22Rv1 (cell line): Measurements from ENCODE around the gene HOXC4.

Experiments
- H3K27ac ChIP-seq: fragments of 450-650 bp; 2 replicates; pipeline ENCODE4 v1.5.1; 2017
- ZFX ChIP-seq: fragments of 450-650 bp; IDR thresholded peaks from 2 replicates; pipeline ENCODE4 v1.6.1; 2017; ENCODE audit warnings: antibody characterized with exemption, borderline replicate concordance
- TF ChIP-seq, protein P1 (sequence below): fragments of 450-650 bp; IDR thresholded peaks from 2 replicates; pipeline ENCODE4 v1.5.1; 2017; ENCODE audit warnings: mild to moderate bottlenecking

HOXC4 gene

DNA sequence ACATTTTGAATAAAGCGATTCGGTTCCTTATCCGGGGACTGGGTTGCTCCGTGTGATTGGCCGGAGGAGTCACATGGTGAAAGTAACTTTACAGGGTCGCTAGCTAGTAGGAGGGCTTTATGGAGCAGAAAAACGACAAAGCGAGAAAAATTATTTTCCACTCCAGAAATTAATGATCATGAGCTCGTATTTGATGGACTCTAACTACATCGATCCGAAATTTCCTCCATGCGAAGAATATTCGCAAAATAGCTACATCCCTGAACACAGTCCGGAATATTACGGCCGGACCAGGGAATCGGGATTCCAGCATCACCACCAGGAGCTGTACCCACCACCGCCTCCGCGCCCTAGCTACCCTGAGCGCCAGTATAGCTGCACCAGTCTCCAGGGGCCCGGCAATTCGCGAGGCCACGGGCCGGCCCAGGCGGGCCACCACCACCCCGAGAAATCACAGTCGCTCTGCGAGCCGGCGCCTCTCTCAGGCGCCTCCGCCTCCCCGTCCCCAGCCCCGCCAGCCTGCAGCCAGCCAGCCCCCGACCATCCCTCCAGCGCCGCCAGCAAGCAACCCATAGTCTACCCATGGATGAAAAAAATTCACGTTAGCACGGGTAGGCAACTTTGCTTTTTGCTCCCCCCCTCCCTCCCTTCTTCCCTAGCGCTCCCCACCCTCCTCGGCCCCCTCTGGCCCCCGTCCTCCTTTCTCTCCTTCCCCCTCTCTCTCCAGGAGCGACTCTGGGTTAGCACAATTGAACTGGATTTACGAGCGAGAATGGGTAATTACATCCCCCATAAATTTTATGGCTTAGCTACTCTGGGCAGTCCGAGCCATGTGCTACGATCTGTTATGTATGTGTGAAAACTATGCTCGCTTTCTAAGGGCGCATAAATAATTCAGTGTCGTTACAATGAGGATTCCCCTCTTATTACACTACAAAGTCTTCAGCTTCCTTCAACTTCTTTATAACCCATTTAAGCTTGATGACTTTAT lies at the start of gene HOXC4:
TSS of gene HOXC4 (plus strand) at position 85 of the 991 bp plus-strand sequence. CDS start at position 173, 88 bp downstream.
- no peak within 1 kb of the TSS for H3K27ac ChIP-seq
- no peak for TF ChIP-seq ZFX
- TF ChIP-seq, protein P1, sequence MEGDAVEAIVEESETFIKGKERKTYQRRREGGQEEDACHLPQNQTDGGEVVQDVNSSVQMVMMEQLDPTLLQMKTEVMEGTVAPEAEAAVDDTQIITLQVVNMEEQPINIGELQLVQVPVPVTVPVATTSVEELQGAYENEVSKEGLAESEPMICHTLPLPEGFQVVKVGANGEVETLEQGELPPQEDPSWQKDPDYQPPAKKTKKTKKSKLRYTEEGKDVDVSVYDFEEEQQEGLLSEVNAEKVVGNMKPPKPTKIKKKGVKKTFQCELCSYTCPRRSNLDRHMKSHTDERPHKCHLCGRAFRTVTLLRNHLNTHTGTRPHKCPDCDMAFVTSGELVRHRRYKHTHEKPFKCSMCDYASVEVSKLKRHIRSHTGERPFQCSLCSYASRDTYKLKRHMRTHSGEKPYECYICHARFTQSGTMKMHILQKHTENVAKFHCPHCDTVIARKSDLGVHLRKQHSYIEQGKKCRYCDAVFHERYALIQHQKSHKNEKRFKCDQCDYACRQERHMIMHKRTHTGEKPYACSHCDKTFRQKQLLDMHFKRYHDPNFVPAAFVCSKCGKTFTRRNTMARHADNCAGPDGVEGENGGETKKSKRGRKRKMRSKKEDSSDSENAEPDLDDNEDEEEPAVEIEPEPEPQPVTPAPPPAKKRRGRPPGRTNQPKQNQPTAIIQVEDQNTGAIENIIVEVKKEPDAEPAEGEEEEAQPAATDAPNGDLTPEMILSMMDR, result no peak

DNA sequence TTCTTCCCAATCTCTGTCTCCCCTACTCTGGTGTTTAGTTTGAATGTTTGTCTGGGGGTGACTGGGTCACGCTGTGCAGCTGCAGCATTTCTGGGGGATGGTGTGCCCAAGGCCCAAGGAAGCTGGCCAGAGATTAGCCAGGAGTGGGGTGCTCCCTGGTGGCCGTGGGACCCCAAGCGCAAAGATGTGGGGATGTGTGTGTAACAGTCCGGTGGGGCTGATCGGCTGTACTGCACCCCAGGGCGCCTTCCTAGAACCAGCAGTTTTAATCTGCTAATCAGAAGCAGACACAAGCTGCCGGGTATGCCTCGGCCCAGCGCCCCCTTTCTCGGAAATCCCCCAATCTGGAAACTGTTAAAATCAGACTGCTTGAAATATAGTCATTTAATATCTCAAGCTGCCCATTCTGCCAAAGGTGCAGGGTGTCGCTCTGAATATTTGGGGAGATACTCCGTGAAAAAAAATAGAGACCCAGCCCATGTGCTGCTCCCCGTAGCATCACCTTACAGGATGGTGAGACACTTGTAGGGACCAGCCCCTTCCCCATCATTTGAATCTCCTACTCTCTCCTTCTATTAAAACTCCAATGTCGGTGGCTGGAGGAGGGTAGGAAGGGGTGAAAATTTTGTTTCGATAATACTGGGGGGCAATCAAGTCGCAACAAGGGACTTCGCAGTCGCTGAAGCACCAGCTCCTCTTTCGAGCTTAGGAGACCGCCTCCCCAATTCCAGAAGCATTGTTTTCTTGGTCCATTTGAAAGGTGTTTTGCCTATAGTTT lies 49.4 kb upstream of the HOXC4 start:
- H3K27ac ChIP-seq, result peak overlapping the region; percentile 22; the same call in 1 of the 2 replicates
- TF ChIP-seq ZFX, result no peak
- TF ChIP-seq, protein P1, result no peak

DNA sequence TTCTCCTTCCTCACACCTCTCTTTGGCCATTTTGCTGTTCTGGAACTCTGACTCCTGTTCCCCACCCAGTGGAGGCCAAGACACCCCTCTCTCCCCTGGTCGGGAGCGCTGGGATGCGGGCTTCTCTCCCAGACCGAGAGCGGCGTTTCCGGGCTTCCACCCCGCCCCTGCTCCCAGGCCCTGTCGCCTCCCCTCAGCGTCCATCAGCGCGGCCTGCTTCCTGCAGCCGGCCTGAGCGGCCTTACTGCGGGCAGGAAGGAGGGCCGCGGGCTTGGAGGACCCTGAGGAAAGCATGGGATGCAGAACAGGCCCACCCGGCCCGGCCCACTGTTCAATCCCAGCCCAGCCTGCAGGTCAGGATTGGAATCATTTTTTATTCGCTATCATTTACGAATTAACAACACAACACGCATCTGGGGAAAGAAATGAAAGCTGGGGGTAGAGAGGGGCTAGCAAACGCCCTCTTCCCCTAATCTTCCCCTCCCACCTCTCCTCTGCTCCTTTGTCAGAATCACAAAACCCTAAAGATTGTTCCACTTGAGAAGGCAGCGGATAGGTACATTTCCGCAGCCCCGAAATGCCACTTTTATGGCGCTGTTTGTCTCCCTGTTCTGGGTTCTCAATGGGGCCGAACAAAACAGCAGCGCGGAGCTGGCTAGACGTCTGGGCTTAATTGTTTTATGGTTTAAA lies 48.6 kb upstream of the HOXC4 start:
- H3K27ac ChIP-seq, result no peak overlapping the region
- TF ChIP-seq ZFX, result no peak
- TF ChIP-seq, protein P1, result no peak

DNA sequence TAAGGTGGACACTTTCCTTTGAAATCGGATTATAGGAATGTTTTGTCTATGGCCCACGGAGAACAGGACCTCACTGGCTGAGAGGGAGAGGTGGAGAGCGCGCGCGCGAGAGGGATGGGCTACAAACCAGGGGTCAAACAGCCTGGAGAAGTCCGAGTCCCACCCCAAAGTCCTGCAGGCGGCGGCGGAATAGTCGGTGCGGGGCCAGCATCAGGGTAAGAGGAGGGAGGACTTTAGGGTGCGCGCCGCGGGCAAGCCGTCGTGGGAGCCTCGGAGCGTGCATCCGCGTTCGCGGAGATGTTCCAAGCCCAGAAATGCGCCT lies 48.1 kb upstream of the HOXC4 start:
- TF ChIP-seq, protein P1, result no peak
- TF ChIP-seq ZFX, result no peak
- H3K27ac ChIP-seq, result no peak overlapping the region

DNA sequence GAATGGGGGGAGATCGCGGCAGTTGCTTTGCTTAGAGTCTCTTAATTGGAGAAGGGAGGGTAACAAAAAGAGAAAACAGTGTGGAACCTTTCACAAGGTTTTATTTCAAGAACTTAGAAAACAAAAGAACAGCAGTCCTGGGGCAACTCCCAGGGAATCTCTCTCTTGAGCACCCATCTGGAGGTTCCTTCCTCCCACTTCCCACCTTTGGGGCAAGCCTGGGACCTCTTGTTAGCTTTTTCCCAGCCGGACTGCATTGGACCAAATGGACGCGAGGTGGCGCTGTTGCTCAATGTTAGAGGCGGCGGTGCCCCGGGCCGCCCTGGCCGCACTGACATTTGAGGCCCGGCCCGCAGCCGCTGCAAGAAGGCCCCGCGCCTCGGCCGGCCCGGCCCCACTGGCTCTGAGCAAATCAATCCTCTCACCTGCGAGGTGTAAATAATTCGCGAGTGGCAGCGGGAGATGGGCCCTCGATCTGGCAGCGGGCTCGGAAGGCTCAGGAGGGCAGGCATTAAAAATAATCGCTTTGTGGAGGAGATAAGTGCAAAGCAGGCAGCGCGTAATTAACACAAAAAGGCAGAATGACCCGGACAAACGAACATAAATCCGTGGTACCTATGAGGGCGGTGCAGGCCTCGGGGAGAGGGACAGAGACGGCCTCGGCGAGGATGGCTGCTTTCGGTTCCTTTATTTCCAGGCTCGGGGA lies 47.6 kb upstream of the HOXC4 start:
- TF ChIP-seq ZFX, result no peak
- TF ChIP-seq, protein P1, result peak; percentile 97
- H3K27ac ChIP-seq, result no peak overlapping the region

DNA sequence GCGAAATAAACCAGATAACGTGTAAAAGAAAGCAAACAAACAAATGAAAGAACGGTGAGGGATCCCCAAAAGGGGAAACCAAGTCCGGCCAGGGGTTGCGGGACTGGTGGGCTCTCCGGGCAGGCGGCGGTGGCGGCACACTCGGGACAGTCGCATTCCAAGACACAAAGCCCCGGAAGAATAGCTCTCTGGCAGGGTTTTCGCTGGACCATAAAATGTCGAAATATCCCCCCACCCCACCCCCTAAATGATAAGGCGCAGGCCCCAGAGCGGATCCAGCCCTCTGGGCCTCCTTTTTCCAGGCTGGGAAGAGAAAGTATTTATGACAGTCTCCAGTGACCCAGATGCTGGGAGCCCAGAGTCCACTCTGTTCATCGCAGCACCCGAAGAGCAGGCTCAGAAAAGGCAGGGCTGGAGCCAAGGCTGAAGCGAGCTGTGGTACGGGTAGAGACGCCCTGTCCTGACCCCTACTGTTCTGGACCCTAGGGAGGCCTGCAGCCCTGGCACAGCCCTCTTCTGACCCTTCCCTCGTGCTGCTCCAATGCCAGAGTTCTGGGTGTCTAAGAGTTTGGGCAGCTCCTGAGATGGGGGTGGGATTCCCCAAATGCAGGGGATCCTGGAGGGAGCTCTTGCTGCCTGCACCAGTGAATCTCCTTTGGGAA lies 46.9 kb upstream of the HOXC4 start:
- TF ChIP-seq, protein P1, result no peak
- TF ChIP-seq ZFX, result no peak
- no peak overlapping the region for H3K27ac ChIP-seq
